ENCODE measurements around the gene EXOC3L2. TPM values are rescaled to one million over a fixed set of nuclear protein-coding genes. Genes with fewer than 3 reads are reported as not detected.

Gene EXOC3L2
- polyA plus RNA-seq, 3 donors: 6.1 to 13.1 (median 12.3) TPM

- peak in 2 of 11 donors; percentile 28 to 38 for DNase-seq (ENCODE audit: extremely low read depth in 1 of 11, low read depth in 9 of 11, low spot score in 4 of 11)
Observed at GRCh38 chr19:45200568-45200967, 44.6 kb downstream of the EXOC3L2 start.

DNA sequence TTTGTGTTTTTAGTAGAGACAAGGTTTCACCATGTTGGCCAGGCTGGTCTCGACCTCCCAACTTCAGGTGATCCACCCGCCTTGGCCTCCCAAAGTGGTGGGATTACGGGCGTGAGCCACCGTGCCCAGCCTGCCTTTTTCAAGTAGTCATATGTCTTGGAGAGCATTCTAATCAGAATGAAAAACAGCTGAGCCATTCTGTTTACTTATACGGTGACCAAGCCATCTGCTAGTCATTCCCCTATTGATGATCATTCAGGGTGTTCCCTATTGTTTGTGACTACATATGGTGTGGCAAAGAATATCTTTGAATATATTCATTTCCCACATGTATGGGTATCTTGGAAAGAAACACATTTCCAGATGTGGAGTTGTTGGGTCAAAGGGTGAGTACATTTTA, 49.4 kb downstream of the EXOC3L2 start:
- no peak for DNase-seq (ENCODE audit: extremely low read depth in 1 of 11, low read depth in 9 of 11, low spot score in 4 of 11)

DNA sequence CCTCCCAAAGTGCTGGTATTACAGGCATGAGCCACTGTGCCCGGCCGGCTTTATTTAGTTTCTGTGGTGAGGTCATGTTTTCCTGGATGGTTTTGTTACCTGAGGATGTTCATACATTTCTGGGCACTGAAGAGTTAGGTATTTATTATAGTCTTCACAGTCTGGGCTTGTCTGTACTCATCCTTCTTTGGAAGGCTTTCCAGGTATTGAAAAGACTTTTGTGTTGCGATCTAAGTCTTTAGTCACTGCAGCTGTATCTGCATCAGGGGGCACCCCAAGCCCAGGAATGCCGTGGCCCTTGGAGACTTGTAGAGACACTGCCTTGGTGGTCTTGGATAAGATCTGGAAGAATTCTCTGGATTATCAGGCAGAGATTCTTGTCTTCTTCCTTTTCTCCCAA, 53.8 kb downstream of the EXOC3L2 start:
- DNase-seq (ENCODE audit: extremely low read depth in 1 of 11, low read depth in 9 of 11, low spot score in 4 of 11): no peak

GRCh38 chr19:45189971-45190370, 55.2 kb downstream of the EXOC3L2 start:
- DNase-seq (ENCODE audit: extremely low read depth in 1 of 11, low read depth in 9 of 11, low spot score in 4 of 11): no peak

DNA sequence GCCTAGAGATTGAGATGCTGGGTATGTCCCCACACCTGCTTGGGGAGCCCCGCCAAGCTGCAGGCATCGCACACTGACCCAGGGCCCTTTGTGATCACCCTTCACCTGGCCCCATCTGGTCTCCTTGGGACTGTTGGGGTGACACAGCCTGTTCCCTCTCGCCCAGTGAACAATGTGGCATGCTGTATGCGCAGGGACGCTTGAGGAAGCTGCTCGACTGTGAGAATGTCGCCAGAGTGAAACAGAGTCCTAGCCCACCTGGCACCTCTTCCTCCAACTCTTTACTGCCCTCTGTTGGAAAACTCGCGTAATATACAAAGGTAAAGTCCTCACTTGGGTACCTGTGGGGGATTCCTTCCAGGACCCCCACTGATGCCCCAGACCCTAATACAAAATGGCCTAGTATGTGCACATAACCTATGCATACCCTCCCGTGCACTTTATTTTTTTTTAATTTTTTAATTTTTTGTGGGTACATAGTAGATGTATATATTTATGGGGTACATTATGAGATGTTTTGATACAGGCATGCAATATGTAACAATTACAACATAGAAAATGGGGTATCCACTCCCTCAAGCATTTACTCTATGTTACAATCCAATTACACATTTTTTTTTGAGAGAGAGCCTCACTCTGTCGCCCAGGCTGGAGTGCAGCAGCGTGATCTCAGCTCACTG, 57.6 kb downstream of the EXOC3L2 start:
- DNase-seq (ENCODE audit: extremely low read depth in 1 of 11, low read depth in 9 of 11, low spot score in 4 of 11): peak in 1 of 11 donors; percentile 29

DNA sequence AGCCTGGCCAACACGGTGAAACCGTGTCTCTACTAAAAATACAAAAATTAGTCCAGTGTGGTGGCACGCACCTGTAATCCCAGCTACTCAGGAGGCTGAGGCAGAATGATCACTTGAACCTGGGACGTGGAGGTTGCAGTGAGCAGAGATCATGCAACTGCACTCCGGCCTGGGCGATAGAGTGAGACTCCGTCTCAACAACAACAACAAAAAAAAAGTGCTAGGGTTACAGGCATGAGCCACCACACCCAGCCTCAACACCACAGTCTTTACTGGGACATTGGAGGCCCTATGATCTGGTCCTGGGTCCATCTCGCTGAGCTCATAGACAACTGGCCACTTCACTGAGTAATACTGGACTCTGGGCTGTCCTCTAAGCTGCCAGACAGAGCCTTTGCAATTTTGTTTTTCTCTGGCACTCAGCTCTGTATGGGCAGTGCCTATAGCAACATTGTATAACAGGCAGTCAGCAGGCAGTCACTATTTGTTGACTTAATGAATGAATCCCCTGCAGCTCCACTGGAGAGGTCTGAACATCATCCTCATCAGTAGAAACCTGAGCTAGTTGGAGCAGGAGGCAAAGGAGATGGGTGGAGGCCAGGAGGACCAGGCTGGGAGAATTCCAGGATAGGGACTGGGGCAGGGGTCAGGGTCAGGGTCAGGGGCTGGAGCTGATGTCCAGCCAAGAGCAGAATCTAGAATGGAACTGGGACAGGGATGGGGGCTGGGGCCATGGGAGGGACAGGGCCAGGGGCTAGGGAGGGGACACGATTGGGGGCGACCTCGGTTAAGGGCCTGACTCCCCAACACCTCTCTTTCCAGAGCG, 58.5 kb downstream of the EXOC3L2 start:
- DNase-seq (ENCODE audit: extremely low read depth in 1 of 11, low read depth in 9 of 11, low spot score in 4 of 11): no peak

GRCh38 chr19:45184115-45184514, 61.1 kb downstream of the EXOC3L2 start:
- DNase-seq (ENCODE audit: extremely low read depth in 1 of 11, low read depth in 9 of 11, low spot score in 4 of 11): no peak

GRCh38 chr19:45182758-45183157, 62.4 kb downstream of the EXOC3L2 start:
- DNase-seq (ENCODE audit: extremely low read depth in 1 of 11, low read depth in 9 of 11, low spot score in 4 of 11): no peak

GRCh38 chr19:45180936-45181335, 64.3 kb downstream of the EXOC3L2 start:
- DNase-seq (ENCODE audit: extremely low read depth in 1 of 11, low read depth in 9 of 11, low spot score in 4 of 11): no peak

GRCh38 chr19:45179892-45180370, 65.3 kb downstream of the EXOC3L2 start:
- DNase-seq (ENCODE audit: extremely low read depth in 1 of 11, low read depth in 9 of 11, low spot score in 4 of 11): no peak

GRCh38 chr19:45179072-45179891, 65.9 kb downstream of the EXOC3L2 start:
- DNase-seq (ENCODE audit: extremely low read depth in 1 of 11, low read depth in 9 of 11, low spot score in 4 of 11): no peak

GRCh38 chr19:45178262-45179071, 66.7 kb downstream of the EXOC3L2 start, which contains the start of gene BLOC1S3:
TSS of gene BLOC1S3 (plus strand) at chr19:45178784. CDS start at chr19:45179297, 513 bp downstream.
- DNase-seq (ENCODE audit: extremely low read depth in 1 of 11, low read depth in 9 of 11, low spot score in 4 of 11): peak; percentile 97 to 100 (median 100)

DNA sequence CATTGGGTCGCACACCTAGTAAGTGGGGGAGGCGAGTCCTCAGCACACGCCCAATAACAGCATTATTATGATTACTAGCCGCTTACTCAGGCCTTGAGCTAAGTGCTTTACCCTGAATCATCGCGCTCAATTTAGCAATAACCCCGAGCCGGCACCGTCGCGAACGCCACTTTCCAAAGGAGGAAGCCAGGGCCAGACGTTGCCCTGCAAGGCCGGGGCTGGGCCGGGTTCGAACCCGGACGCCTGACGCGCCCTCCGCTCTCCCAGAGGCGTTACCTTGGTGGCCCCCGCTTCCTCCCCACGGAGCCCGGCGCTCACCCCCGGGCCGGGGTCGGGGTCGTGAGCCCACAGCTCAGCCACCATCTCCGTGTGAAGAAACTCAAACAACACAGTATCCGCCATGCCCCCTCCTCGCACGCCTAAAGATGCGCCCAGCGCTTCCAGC, 67.4 kb downstream of the EXOC3L2 start, which contains the start of gene TRAPPC6A:
TSS of gene TRAPPC6A (minus strand) at position 421 of the 445 bp plus-strand sequence. CDS start at position 402, 19 bp downstream.
- DNase-seq (ENCODE audit: extremely low read depth in 1 of 11, low read depth in 9 of 11, low spot score in 4 of 11): no peak

DNA sequence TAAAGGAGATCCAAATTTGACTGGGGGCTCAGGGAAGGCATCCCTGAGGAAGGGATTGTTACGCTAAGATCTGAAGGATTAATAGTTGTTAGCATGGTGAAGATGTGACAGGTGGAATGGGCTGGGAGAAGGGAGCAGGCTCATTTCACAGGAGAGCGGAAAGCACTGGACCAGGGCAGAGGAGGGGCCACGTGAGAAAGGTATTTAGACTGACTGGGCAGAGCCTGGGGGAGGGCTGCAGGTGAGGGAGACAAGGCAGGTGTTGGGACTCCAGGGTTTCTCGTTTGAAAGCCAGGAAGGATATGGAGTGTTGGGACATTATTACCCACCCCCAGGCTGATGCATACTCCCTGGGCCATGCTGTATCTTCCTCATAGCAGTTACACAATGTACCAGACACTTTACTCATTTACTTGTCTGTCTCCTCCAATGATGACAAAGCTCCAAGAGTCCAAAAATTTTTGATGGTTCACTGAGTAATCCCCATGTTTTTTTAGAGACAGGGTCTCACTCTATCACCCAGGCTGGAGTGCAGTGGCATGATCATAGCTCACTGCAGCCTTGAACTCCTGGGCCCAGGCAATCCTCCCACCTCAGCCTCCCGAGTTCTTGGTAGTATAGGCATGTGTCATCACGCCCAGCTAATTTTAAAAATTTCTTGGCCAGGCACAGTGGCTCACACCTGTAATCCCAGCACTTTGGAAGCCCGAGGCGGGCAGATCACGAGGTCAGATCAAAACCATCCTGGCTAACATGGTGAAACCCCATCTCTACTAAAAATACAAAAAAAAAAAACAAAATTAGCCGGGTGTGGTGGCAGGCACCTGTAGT, 69.5 kb downstream of the EXOC3L2 start:
- no peak for DNase-seq (ENCODE audit: extremely low read depth in 1 of 11, low read depth in 9 of 11, low spot score in 4 of 11)

- DNase-seq (ENCODE audit: extremely low read depth in 1 of 11, low read depth in 9 of 11, low spot score in 4 of 11): no peak
Observed at GRCh38 chr19:45173816-45174215, 71.4 kb downstream of the EXOC3L2 start.

DNA sequence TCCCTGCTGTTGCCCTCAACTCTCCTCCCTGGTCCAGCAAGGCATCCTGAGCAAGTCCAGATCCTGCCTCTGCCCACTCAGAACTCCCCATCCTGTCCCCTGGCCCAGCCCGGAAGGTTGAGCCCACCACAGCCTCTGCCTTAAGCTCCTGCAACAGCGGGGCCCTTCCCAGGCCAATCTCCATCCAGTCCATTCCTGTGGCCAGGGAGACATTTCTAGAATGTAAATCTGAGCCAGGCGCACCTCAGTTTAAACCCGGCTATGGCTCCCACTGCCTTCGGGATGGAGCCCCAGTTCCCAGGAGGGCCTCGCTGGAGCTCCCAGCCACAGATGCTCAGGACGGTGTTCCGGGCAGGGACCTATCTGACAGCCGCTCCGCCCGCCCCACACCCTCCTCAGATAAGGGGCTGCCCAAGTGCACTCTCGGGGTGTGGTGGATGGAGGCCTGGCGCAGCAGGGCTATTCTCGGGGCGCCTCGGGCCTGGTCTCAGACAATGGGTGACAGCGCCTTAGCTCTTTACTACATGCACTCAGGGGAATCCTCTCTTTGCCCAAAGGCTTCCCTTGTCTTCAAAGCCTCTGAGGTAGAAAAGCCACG, 72.5 kb downstream of the EXOC3L2 start:
- no peak for DNase-seq (ENCODE audit: extremely low read depth in 1 of 11, low read depth in 9 of 11, low spot score in 4 of 11)

DNA sequence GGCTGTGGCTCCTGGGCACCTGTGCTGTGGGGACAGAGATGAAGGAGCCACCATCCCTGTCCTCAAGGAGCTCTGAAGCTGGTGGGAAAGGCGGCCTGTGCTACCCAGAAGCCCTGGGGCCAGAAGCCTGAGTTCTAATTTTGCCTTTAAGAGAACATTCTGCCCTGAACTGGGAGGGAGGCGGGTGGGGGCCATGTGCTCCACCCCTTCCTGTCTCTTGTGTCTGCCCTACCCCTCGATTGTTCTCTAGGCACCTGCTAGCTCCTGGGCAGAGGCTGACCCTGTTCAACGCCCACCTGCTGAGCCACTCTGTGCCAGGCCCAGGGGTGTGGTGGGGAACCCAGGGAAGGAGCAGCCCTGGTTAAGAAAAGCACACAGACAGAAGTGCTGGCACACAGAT, 73.0 kb downstream of the EXOC3L2 start:
- no peak for DNase-seq (ENCODE audit: extremely low read depth in 1 of 11, low read depth in 9 of 11, low spot score in 4 of 11)
